ENCODE results near the gene RICTOR. TPM values are rescaled to one million over a fixed set of nuclear protein-coding genes. Genes with fewer than 3 reads are reported as not detected.

RICTOR gene
- total RNA-seq, 2 experiments from 2014 or later: 125 TPM

GRCh38 chr5:38926121-38926520 lies 148.1 kb downstream of the RICTOR start:
- Histone ChIP-seq H3K9me3 (ENCODE audit: control insufficient read depth in 1 of 2, insufficient read depth in 1 of 2, low read length in 2 of 2) (peaks cover 0 to 4% of the 10 kb centered on the region in 2 experiments), H3K27me3 (ENCODE audit: control insufficient read depth in 1 of 2, insufficient read depth in 2 of 2, low read length in 2 of 2) (peaks cover 0 to 7% of the 10 kb centered on the region in 2 experiments), H3K4me3 (ENCODE audit: low read length) (no peak overlapping the region), H3K4me1 (ENCODE audit: insufficient read depth, low read length) (no peaks in the 10 kb centered on the region), H3K27ac (ENCODE audit: low read depth in 1 of 2, low read length in 2 of 2) (no peak overlapping the region), H3K36me3 (ENCODE audit: insufficient read depth, low read length) (no peaks in the 10 kb centered on the region)
- TF ChIP-seq CTCF (IDR thresholded peaks at IDR 0.05): no peak
- Mint-ChIP-seq H3K9me3 (no peaks in the 10 kb centered on the region), H3K27me3 (peaks cover 29% of the 10 kb centered on the region), H3K4me1 (ENCODE audit: low read depth) (no peaks in the 10 kb centered on the region), H3K4me3 (no peak overlapping the region), H3K27ac (no peak overlapping the region), H3K36me3 (ENCODE audit: low read depth) (no peaks in the 10 kb centered on the region)
- ChIA-PET CTCF (no interaction called here), POLR2A (no interaction called here)
- no peak for DNase-seq
- intact Hi-C loops (cut with DNase I, micrococcal nuclease): no loop called here
- no peak for ATAC-seq (ENCODE audit: poor library complexity)

GRCh38 chr5:38925154-38925925 lies 148.9 kb downstream of the RICTOR start:
- ChIA-PET POLR2A (no interaction called here), CTCF (no interaction called here)
- H3K27ac ChIP-seq (ENCODE audit: low read depth in 1 of 2, low read length in 2 of 2): no peak overlapping the region
- H3K4me3 ChIP-seq (ENCODE audit: low read length): no peak overlapping the region
- no peaks in the 10 kb centered on the region for H3K4me1 ChIP-seq (ENCODE audit: insufficient read depth, low read length)
- H3K27me3 ChIP-seq (ENCODE audit: control insufficient read depth in 1 of 2, insufficient read depth in 2 of 2, low read length in 2 of 2): peaks cover 0 to 7% of the 10 kb centered on the region in 2 experiments
- H3K4me1 Mint-ChIP-seq (ENCODE audit: low read depth): no peaks in the 10 kb centered on the region
- DNase-seq (no peak), ATAC-seq (ENCODE audit: poor library complexity) (no peak)
- no peaks in the 10 kb centered on the region for H3K9me3 Mint-ChIP-seq
- H3K27ac Mint-ChIP-seq: no peak overlapping the region
- H3K36me3 ChIP-seq (ENCODE audit: insufficient read depth, low read length): no peaks in the 10 kb centered on the region
- H3K4me3 Mint-ChIP-seq: no peak overlapping the region
- peaks cover 30% of the 10 kb centered on the region for H3K27me3 Mint-ChIP-seq
- no peaks in the 10 kb centered on the region for H3K36me3 Mint-ChIP-seq (ENCODE audit: low read depth)
- H3K9me3 ChIP-seq (ENCODE audit: control insufficient read depth in 1 of 2, insufficient read depth in 1 of 2, low read length in 2 of 2): peaks cover 0 to 4% of the 10 kb centered on the region in 2 experiments
- no peak for TF ChIP-seq CTCF (IDR thresholded peaks at IDR 0.05)
- intact Hi-C loops (cut with DNase I, micrococcal nuclease): no loop called here

- POLR2A ChIA-PET: no interaction called here
Measured at GRCh38 chr5:38923661-38924451, 150.3 kb downstream of the RICTOR start.

More at GRCh38 chr5:38923661-38924451, 150.3 kb downstream of the RICTOR start:
- Histone ChIP-seq H3K4me1 (ENCODE audit: insufficient read depth, low read length) (no peaks in the 10 kb centered on the region), H3K9me3 (ENCODE audit: control insufficient read depth in 1 of 2, insufficient read depth in 1 of 2, low read length in 2 of 2) (peaks cover 0 to 4% of the 10 kb centered on the region in 2 experiments), H3K4me3 (ENCODE audit: low read length) (no peak overlapping the region), H3K27me3 (ENCODE audit: control insufficient read depth in 1 of 2, insufficient read depth in 2 of 2, low read length in 2 of 2) (peaks cover 0 to 7% of the 10 kb centered on the region in 2 experiments), H3K27ac (ENCODE audit: low read depth in 1 of 2, low read length in 2 of 2) (no peak overlapping the region), H3K36me3 (ENCODE audit: insufficient read depth, low read length) (no peaks in the 10 kb centered on the region)
- Mint-ChIP-seq H3K9me3 (no peaks in the 10 kb centered on the region), H3K27ac (no peak overlapping the region), H3K36me3 (ENCODE audit: low read depth) (no peaks in the 10 kb centered on the region), H3K4me3 (no peak overlapping the region), H3K27me3 (peaks cover 44% of the 10 kb centered on the region), H3K4me1 (ENCODE audit: low read depth) (no peaks in the 10 kb centered on the region)
- intact Hi-C loops (cut with DNase I, micrococcal nuclease): loop anchor here (2.0 kb wide), 1 partner anchor 483 kb away; no protein-coding TSS in a partner anchor
- CTCF ChIA-PET: no interaction called here
- DNase-seq (no peak), ATAC-seq (ENCODE audit: poor library complexity) (no peak)
- TF ChIP-seq CTCF (IDR thresholded peaks at IDR 0.05): no peak
